CD4-positive, alpha-beta T cell treated with Interferon gamma for 1 hour (primary cell): Measurements from ENCODE around the gene TUBE1.

Experiments
- DNase-seq: peaks from one replicate; pipeline ENCODE4 v3.0.0-alpha.2; 2020

Gene TUBE1

GRCh38 chr6:112031960-112032359, 55.3 kb downstream of the TUBE1 start:
- no peak for DNase-seq

DNA sequence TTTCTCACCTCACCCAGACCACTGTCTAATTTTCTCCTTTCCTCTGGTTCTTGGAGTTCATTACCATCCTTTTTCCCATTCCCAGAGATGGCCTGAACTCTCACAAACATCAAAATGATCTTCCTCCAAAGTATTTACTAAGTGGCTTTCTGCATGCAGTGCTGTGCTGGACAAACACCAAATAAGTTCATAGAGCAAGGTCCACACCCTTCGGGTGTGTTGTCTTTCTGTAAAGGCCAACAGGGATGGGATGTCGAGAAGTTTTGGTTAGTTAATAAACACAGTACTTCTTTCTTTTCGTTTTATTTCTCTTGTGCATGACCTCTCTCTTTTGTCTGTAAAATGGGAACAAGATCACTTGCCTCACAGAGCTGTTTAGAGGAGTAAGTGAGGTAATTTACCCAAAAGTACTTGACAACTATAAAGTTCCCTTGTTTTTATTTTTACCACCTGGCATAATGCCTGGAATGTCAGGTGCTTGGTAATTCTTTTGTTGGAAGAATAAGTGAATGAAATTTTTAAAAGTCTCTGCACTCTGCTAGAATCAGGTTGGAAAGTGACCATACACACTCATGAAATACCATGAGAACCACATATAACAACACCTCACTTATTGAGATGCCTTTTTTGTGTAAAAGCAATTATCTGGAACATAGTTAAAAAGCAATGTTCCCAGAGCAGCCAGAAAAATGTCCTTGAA, 56.2 kb downstream of the TUBE1 start:
- DNase-seq = no peak

DNA sequence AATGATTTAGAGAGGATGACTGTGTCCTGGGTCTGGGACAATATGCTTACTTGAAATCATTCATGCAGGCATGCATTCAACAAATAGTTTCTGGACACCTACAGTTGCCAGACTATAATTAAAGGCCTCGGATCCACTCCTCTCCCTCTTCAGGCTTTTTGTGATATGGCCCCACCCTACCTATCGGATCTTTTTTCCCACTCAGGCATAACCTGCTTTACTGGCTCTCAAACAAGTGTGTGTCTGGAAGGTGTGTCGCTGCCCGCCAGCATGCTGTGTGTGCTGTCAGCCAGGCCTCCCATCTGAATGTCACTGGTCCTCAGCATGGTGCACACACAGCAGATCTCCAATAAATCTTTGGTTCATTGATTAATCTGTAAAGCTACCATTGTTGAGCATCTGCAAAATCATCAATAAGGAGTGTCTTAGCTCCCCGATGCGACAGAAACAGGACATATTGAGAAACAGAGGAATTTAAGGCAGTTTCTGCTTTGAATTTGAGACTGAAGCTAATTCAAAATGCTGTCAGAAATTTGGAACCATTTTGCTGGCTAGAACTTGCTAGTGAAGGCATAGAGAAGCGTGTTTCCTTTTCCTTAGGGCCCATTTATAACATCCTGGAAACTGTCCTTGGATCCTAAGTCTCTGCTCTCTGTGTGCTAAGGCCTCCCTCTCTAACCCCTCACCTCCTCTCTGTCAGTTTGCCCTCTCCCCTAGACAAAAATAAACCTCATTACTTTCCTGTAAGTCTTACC, 56.9 kb downstream of the TUBE1 start:
- DNase-seq = no peak

DNA sequence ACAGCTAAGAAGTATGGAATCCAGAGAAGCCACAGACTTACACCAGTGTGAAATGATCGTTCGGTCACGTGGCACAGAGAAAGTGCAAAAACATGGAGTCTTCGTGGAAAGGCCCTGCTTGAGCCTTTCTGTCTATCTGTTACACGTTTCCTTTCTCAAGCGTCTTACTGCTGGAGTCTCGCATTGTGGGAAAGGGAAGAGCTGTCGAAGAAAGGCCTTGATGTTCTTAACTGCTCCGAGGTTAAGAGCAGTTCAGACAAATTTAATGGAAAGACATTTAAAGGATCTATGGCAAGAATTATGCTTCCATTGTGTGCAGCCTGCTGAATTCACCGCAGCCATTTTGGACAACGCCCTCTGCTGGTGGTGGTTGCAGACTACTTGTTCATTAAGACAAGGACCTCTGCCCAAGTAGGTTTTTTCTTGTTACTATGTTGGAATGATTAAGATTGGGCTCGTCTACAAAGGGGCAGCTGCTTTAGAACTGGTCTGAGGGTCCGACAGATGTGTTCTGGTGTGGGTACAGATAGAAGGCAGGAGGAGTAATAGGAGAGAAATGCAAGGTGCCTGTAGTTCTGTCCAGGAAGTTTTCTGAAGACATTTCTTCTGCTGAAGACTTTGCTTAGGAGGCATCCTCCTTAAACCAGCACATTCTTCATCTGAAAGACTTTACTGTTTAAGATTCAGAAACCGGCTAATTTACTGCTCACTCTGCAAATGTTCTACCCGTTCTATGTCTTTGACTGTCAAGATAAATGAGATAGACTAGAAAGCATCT, 58.0 kb downstream of the TUBE1 start:
- DNase-seq = peak; percentile 49

GRCh38 chr6:112027942-112028674, 59.2 kb downstream of the TUBE1 start:
- DNase-seq = peak; percentile 63

DNA sequence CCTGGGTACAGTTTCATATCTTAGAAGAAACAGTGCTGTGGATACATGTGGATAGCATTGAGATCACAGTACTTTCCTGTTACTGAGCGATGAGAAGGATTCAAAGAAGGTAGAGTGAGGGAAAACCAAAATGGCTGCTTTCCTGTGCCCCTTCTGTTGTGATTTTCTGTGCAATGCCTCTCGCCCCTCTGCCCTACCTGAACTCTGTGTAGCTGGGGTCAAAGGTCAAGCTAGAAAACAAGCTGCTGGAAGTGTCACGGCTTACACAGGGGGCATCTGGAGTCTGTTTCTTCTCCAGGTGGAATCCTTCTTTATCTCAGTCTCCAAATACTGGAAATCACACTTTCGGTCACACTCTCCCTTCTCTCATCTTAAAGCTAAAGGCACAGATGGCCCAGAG, 60.3 kb downstream of the TUBE1 start:
- no peak for DNase-seq

DNA sequence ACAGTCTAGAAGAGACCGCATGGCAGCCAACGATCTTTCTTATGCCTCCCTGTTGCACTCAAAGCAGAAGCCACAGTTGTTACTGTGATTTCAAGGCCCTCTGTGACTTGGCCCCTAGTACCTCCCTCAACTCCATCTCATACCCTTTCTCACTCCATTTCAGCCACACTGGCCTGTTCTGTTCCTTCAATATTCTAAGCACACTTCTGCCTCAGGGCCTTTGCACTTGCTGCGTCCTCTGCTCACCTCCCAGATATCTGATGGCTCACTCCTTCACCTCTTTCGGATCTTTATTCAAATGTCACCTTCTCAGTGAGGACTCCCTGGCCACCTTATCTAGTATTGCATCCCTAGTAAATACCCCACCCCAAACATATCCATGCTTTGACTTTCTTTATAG, 62.8 kb downstream of the TUBE1 start:
- DNase-seq = no peak

GRCh38 chr6:112022749-112023148, 64.5 kb downstream of the TUBE1 start:
- no peak for DNase-seq

DNA sequence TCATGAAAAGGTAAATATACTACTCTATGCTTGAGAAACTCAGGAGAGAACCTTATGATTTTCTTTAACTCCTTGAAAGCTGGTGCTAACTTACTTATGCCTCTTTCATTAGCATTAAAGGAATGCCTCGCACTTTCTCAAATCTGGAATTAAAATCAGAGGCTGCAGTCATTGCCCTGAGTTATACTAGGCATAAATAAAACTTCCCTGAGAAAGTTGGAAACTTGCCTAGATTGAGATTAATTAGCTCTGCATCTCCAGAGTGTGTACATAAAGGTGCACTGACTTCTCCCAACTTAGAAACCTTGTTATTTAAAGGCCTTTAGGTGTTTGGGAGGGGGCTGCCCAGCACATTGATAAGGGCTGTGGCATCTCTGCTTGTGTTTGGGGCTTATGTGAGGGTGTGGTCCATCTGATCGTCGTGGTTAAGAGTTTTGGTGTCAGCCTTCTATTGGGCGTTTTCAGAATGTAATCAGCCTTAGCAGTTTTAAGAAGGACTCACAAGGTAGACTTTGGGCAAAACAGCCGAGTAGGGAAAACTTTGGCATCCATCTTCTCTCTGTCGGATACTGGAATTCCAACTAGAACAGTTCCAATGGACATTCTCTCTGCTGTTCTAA, 65.5 kb downstream of the TUBE1 start:
- DNase-seq = no peak
